PC-3 (cell line): ENCODE data around the gene FBXO24. TPM values are rescaled to one million over a fixed set of nuclear protein-coding genes. Genes with fewer than 3 reads are reported as not detected.

Source experiments
- ATAC-seq: fragments of 200-7000 bp; cut with Tn5 transposase; 2 replicates; pipeline ENCODE4 v1.9.1; 2020; ENCODE audit warnings: mild to moderate bottlenecking, moderate library complexity
- BruUV-seq: library from RNA; stranded (reverse); fragments of 400-500 nt; replicated peaks from 2 replicates; lab custom pipeline; 2021; lab: Mats Ljungman, UMichigan
- CTCF ChIA-PET: fragments of 300-600 bp; sonication (Branson Sonifier 250); formaldehyde crosslinking; loops from one replicate; lab custom pipeline; 2022; ENCODE audit warnings: antibody characterized with exemption; lab: Charles Lee
- POLR2A ChIA-PET: fragments of 300-600 bp; sonication (Branson Sonifier 250); formaldehyde crosslinking; loops from one replicate; lab custom pipeline; 2022; ENCODE audit warnings: antibody characterized with exemption; ENCODE audit not compliant: unreplicated experiment; lab: Charles Lee
- DNase-seq: peaks from one replicate; pipeline ENCODE4 v3.0.0-alpha.2; 2015
- H2AFZ ChIP-seq: fragments of 300-600 bp; sonication (generic); 2 replicates; pipeline ENCODE4 v1.6.0; 2016; ENCODE audit warnings: antibody characterized with exemption, low read length
- H3F3A ChIP-seq: fragments of 300-600 bp; sonication (generic); one replicate; pipeline ENCODE4 v1.6.0; 2017; ENCODE audit warnings: antibody characterized with exemption, low read length, control low read depth, mild to moderate bottlenecking; ENCODE audit not compliant: unreplicated experiment
- H3K27ac ChIP-seq: fragments of 300-600 bp; sonication (generic); 2 replicates; pipeline ENCODE4 v1.5.1; 2016; ENCODE audit warnings: mild to moderate bottlenecking, low read length
- H3K27me3 ChIP-seq: fragments of 300-600 bp; sonication (generic); 2 replicates; pipeline ENCODE4 v1.6.1; 2016; ENCODE audit warnings: low read length, mixed read lengths
- H3K36me3 ChIP-seq: fragments of 300-600 bp; sonication (generic); 2 replicates; pipeline ENCODE4 v1.6.1; 2016; ENCODE audit warnings: low read depth, mixed run types, low read length, mixed read lengths
- H3K4me1 ChIP-seq: fragments of 300-600 bp; sonication (generic); 2 replicates; pipeline ENCODE4 v1.5.1; 2016; ENCODE audit warnings: low read length; ENCODE audit not compliant: insufficient read depth
- H3K4me2 ChIP-seq: fragments of 300-600 bp; sonication (generic); 2 replicates; pipeline ENCODE4 v1.6.0; 2016; ENCODE audit warnings: low read length
- H3K4me3 ChIP-seq: fragments of 300-600 bp; sonication (generic); 2 replicates; pipeline ENCODE4 v1.5.1; 2016; ENCODE audit warnings: mild to moderate bottlenecking, low read length, mixed read lengths
- H3K79me2 ChIP-seq: fragments of 300-600 bp; sonication (generic); 2 replicates; pipeline ENCODE4 v1.6.1; 2017; ENCODE audit warnings: low read length, mixed read lengths
- H3K9ac ChIP-seq: fragments of 300-600 bp; sonication (generic); 2 replicates; pipeline ENCODE4 v1.6.0; 2016; ENCODE audit warnings: mild to moderate bottlenecking, low read length
- H3K9me2 ChIP-seq: fragments of 300-600 bp; sonication (generic); replicated peaks from 2 replicates; pipeline ENCODE4 v1.6.1; 2016; ENCODE audit warnings: mixed run types, low read length, mixed read lengths
- H3K9me3 ChIP-seq: fragments of 300-600 bp; sonication (generic); 2 replicates; pipeline ENCODE4 v1.6.1; 2016; ENCODE audit warnings: low read length, mixed read lengths
- H4K20me1 ChIP-seq: fragments of 300-600 bp; sonication (generic); 2 replicates; pipeline ENCODE4 v1.6.1; 2016; ENCODE audit warnings: low read length, mixed read lengths
- EZH2 ChIP-seq: fragments of 300-600 bp; sonication (generic); IDR thresholded peaks from one replicate; pipeline ENCODE4 v1.6.1; 2017; ENCODE audit warnings: antibody characterized with exemption, mild to moderate bottlenecking, low read length; ENCODE audit not compliant: unreplicated experiment
- EZH2phosphoT487 ChIP-seq: fragments of 300-600 bp; sonication (generic); IDR thresholded peaks from 2 replicates; pipeline ENCODE4 v1.6.1; 2018; ENCODE audit warnings: mild to moderate bottlenecking, antibody characterized with exemption, low read length, borderline replicate concordance
- intact Hi-C: fragments of 100-400 bp; cut with micrococcal nuclease; formaldehyde crosslinking; loops from 2 replicates; pipeline ENCODE4 v1.9.0; 2023
- total RNA-seq: library from RNA; depleted of rRNA; stranded (reverse); fragments of >200 nt; gene quantifications from 2 replicates; pipeline ENCODE4 v1.2.3, GENCODE V29; 2014
- TF ChIP-seq, protein P1 (sequence below): fragments of 300-600 bp; sonication (generic); conservative IDR thresholded peaks from 2 replicates; pipeline ENCODE4 v1.5.1; 2017; ENCODE audit warnings: antibody characterized with exemption, low read depth, mild to moderate bottlenecking, low read length

FBXO24 gene
- total RNA-seq, 1 experiment from 2014 or later = 0.40 TPM

DNA sequence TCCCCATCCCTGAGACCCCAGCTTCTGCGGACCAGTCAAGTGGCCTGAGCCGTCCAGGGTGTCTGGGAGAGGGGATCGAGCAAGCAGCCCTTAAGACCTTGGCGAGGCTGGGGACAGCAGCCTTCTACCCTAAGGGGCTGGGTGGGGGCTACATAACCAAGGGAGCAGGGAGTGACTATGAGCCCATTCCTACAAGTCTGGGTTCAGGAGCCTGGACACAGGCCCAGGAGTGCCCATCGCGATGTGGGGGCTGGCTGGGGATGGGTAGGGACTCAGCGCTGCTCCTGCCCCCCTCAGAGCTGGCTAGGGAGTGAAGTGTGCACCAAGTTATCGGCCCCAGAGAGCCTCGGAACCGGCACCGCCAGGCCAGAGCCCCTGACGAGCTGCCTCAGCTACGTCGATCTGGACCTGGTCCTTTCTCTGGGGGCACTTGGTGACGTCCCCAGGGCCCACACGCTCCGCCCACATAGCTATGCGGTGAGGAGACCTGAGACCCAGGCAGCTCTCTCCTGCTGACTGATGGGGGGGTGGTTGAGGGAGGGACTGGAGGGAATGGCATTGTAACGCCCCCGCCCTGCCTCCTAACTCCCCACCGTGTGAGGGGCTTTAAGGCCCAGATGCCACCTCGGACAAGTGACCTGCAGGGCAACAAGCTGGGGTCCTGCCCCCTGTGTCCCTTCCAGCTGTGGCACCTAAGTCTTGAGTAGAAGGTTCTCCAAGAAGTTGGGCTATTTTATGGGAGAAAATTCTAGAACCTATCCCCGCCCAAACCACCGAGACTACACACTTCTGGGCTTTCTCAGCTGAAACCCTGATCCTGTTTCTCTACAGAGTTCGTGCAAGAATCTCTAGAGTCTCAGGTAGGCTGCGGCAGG lies 14.9 kb upstream of the FBXO24 start:
- Histone ChIP-seq H3K36me3 (no peaks in the 10 kb centered on the region), H4K20me1 (no peaks in the 10 kb centered on the region), H3K4me2 (no peak overlapping the region), H3K9ac (no peak overlapping the region), H3F3A (no peaks in the 10 kb centered on the region), H3K27ac (no peak overlapping the region), H3K4me1 (no peaks in the 10 kb centered on the region; the same call in 1 of the 2 replicates), H3K4me3 (no peak overlapping the region), H2AFZ (no peak overlapping the region), H3K79me2 (no peaks in the 10 kb centered on the region), H3K9me3 (no peaks in the 10 kb centered on the region), H3K27me3 (no peaks in the 10 kb centered on the region), H3K9me2 (no peaks in the 10 kb centered on the region)
- TF ChIP-seq, protein P1, sequence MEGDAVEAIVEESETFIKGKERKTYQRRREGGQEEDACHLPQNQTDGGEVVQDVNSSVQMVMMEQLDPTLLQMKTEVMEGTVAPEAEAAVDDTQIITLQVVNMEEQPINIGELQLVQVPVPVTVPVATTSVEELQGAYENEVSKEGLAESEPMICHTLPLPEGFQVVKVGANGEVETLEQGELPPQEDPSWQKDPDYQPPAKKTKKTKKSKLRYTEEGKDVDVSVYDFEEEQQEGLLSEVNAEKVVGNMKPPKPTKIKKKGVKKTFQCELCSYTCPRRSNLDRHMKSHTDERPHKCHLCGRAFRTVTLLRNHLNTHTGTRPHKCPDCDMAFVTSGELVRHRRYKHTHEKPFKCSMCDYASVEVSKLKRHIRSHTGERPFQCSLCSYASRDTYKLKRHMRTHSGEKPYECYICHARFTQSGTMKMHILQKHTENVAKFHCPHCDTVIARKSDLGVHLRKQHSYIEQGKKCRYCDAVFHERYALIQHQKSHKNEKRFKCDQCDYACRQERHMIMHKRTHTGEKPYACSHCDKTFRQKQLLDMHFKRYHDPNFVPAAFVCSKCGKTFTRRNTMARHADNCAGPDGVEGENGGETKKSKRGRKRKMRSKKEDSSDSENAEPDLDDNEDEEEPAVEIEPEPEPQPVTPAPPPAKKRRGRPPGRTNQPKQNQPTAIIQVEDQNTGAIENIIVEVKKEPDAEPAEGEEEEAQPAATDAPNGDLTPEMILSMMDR = no peak
- TF ChIP-seq EZH2phosphoT487 = no peak
- DNase-seq = no peak
- ATAC-seq = no peak
- ChIA-PET POLR2A (interaction anchor here (0.9 kb wide), 1 partner anchor 13 kb away, joined by 3 read pairs; no protein-coding TSS in a partner anchor), CTCF (interaction anchor here (1.0 kb wide), 1 partner anchor 11 kb away, joined by 4 read pairs; no protein-coding TSS in a partner anchor)
- no TSS peak for BruUV-seq
- intact Hi-C loops = no loop called here

DNA sequence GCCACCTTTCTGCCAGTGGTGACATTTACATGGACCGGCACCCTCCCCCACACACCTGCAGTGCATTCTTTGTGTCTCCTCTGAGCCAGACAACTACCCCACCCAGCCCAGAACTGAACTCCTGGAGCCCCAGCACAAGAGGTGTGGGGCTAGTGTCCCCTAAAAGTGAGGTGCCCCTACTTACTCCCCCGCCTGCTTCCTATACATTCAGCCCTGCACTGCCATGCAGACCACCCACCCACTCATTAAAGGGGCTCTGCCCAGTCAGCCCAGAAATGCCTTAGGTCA lies 14.4 kb upstream of the FBXO24 start:
- Histone ChIP-seq H4K20me1 (no peaks in the 10 kb centered on the region), H3K79me2 (no peaks in the 10 kb centered on the region), H3K36me3 (no peaks in the 10 kb centered on the region), H3K27ac (no peak overlapping the region), H3K4me2 (no peak overlapping the region), H2AFZ (no peak overlapping the region), H3K4me3 (no peak overlapping the region), H3K4me1 (no peaks in the 10 kb centered on the region; the same call in 1 of the 2 replicates), H3F3A (no peaks in the 10 kb centered on the region), H3K9ac (no peak overlapping the region), H3K9me2 (no peaks in the 10 kb centered on the region), H3K27me3 (no peaks in the 10 kb centered on the region), H3K9me3 (no peaks in the 10 kb centered on the region)
- ATAC-seq = no peak
- ChIA-PET CTCF (no interaction called here), POLR2A (interaction anchor here (0.9 kb wide), 1 partner anchor 13 kb away, joined by 3 read pairs; no protein-coding TSS in a partner anchor)
- TF ChIP-seq, protein P1 = no peak
- TF ChIP-seq EZH2phosphoT487 (no peak), EZH2 (no peak)
- DNase-seq = no peak
- no TSS peak for BruUV-seq
- intact Hi-C loops = no loop called here
